Stimulated activated CD4-positive, alpha-beta T cell treated with anti-CD3 and anti-CD28 coated beads, Interleukin-1b, Interleukin-23, amount 100 ng/mL, for 1 hour (primary cell): ENCODE measurements around the gene TEX19.

Source experiments
- DNase-seq, 2 donors: peaks; one replicate each; pipeline ENCODE4 v3.0.0-alpha.2; 2020; ENCODE audit warnings: low read depth in 2 of 2

The TEX19 gene

DNA sequence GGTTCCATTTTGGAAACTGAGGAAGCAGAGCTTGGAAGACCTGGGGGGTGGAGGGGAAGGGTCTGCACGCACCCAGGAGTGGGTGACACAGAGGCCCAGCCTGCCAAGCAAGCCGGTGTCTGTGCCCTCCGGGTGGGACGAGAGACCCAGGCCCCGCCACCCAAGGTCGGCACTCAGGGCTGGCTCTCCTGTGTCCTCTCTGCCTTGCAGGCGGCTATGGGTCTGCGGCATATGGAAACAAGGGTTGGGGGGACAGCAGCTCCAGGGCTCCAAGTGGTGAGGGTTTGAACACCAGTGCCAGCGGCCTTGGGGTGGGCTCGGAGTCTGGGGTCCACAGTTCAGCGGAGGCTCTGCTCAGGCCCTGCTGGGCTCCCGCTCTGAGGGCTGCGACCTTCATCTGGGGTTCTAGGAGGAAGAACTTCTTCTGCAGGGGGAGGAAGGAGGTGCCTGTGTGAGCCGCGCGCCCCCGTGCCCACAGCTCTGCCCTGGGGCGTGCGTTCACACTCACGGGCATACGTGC is 37.0 kb upstream of the TEX19 start:
- DNase-seq: no peak

DNA sequence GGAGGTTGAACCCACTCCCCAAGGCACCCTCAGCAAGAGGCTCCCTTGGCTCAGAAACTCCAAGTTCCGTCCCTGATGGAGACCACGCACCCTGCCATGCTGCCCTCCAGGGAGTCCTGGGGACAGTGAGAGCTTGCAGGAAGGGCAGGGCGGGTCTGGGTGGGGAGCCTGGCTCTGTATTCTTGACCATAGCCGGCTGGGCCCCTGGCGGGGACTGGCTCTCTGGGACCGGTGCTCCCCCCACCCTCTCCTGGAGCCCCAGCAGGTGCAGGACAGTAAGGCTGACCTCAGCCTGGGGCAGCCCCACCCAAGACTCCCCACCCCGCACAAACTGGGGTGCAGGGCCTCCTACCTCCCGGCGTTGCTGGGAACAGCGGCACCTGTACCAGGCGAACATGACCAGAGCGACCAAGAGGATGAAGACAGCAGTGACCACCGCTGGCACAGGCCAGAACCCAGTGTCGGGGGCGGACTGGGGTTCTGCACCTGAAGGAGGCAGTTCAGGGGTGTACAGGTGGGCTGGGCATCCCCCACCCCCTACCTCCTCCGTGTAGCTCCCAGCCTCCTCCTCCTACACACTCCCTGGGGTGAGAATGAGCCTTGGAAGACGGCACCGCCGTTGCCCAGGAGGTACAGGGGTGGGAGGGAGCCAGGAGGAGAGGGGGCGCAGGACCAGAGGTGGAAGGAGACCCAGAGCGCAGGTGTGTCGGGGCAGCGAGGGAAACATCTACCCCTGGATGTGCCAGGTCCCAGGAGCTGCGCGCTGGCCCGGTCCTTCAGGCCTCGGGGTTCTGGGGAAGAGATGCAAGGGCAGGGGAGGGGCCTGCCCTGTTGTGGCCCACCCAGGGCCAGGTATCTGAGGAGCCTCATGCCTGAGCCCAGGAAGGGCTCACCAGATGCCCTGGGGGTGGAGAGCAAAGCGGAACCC is 36.3 kb upstream of the TEX19 start:
- no peak for DNase-seq

DNA sequence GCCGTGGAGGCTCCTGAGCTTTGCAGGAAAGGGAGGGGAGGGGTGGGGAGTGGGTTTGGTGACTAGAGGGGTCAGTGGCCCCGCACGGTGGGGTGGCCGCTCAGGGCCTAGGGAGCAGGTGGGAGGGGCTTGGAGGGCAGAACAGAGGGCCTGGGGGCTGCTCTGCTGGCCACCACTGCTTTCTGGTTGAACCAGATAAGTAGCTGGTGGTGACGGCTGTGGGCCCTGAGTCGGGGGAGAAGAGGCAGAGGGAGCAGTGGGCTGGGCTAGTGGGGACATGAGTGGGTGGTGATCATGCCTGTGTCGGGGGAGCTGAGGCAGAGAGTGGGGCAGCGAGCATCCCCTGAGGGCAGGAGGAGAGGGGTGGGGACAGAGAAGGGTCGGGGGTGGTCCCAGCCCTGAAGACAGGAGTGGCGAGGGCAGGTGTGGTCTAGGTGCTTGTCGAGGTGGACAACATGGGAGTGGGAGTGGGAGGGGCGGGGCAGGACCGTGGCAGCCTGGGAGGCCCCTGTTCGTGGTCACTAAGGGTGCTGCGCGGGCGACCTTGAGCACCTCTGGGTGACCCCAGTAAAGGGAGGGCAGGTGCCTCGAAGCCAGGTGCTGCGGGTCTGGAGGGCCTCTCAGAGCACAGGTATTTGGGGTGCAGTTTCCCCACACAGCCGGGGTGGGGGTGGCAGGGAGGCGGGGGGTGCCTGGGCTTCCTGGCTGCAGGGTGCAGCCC is 35.4 kb upstream of the TEX19 start:
- no peak for DNase-seq

DNA sequence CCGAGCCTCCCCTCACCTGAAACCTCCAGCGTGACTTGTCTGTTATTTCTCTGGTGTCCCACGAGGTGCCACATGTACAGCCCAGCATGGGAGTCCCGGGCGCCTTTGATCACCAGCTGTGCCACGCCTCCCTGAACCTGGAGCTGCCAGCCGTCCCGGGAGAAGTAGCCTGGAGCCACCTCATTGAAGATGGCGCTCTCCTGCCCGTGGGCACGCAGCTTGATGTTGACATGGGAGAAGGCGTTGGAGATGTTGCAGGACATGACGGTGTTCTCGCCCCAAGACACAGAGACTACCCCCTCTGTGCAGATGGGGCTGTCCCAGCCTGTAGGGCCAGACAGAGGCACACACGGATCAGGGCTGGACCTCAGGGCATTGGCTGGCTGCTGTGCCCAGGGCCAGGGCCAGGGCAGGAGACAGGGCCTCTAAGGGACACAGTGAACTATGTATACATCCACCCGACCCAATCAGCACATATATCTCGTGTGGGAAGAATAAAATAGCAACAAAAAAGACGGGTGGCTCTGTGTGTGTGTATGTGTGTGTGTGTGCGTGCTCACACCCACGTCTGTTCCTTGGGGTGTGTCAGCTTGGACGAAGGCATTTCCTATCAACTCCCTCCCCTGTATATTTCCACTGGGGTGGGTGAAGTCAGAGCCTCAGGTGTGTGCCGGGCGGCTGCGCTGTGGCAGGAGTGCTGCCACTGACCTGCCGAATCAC is 34.3 kb upstream of the TEX19 start:
- no peak for DNase-seq

DNA sequence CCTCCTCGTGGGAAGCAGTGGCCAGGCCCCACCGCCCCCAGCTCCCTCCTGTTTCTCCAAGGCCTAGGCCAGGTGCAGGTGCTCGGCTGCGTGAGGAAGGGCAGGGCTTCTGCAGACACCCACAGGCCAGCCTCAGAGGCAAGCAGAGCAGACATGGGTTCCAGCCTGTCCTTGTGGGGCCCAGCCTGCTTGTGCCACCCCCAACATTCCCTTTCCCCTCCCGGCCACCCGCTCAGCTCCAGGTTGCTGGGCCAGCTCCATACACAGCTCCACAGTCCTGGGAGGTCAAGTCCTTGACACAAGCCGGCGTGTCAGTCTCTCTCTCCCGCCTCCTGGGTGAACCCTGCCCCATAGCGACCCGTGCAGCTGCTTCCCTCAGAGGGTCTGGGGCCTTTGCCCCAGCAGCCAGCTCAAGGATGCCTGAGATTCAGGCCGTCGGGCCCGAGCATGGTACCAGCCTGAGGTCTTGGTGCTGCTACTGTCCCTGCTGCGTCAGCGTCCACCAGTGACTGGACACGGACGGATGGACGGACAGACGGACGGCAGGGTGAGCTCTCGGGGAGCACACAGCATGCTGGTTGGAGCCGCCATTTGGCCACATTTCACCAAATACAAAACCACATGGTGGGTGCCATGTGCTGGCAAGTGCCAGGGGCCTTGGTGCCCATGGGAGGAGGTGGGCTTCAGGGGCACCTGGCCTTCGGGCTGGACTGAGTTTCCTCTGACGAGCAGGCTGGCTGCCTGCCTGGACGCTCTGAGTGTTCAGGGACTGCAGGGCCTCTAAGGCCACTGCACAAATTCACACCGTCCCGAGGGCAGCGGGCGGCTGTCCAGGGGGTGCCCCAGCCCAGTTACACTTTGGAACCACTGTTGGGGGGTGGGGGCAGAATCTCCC is 33.5 kb upstream of the TEX19 start:
- DNase-seq: no peak

DNA sequence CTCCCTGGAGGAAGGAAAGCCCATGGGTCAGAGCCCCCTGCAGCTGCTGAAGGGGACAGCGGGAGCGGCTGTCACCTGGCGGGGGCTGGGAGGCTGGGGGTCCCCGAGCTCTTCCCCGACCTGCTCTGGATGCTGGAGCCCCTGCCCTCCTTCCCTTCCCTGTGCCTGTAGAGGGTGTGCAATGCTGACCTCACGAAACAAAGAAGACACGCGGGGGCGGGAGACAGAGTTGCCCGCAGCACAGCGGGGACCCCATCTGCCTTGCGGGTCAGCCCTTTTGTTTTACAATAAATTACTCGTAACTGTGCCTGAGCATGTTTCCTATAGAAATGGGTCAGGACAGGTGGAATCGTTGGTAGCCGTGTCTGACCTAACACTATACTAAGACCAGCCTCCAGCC is 31.8 kb upstream of the TEX19 start:
- no peak for DNase-seq

DNA sequence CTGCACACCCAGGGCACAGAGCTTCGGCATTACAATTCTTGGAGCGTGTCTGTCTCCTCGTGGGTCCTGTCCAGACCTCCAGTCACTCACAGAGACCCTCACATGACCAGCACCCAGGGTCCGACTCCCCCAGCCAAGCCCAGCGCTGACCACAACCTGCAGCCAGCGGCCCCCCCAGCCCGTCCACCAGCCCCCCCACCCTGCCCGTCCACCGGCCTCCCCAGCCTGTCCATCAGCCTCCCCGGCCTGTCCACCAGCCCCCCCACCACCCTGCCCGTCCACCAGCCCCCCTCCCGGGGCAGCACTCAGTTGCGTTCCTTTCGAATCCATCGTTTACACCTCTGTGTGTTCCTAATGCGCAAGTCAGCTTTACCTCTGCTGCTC is 31.3 kb upstream of the TEX19 start:
- no peak for DNase-seq

DNA sequence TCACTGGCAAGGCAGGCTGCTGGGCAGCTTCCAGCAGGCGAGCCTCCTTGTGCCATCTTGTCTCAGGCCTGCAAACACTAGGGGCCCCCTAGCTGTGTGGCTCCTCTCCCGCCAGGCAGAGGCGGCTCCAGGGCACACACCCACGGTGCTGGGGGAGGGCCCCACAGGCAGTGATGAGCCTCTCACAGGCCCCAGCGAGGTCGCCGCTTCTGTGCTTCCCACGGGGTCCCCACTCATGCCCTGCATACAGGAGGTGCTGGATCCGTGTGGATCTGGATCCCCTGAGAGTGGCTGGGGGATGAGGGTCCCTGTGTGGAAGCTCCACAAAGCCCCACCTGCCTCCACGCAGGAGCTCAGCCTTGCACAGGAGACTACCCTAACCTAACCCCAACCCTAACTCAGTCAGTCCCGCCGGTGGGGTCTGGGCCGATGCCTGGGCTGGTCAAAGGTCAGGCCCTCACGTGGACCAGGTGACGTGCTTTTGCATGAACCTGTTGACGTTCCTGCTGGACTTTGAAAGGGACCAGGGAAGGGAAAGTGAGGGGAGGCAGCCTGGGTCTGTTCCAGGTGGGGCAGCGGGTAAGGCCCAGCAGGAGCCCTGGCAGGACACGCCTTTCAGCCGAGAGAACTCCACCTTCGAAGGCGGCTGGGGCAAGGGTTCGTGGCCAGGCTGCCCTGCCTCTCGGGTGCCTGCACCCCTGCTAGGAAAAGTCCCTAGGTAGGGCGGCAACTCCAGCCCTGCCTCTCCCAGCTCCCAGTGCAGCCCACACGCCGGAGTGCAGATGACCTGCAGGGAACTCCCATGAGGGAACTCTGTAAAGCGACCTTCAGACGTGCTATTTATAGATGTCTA is 30.7 kb upstream of the TEX19 start:
- no peak for DNase-seq

DNA sequence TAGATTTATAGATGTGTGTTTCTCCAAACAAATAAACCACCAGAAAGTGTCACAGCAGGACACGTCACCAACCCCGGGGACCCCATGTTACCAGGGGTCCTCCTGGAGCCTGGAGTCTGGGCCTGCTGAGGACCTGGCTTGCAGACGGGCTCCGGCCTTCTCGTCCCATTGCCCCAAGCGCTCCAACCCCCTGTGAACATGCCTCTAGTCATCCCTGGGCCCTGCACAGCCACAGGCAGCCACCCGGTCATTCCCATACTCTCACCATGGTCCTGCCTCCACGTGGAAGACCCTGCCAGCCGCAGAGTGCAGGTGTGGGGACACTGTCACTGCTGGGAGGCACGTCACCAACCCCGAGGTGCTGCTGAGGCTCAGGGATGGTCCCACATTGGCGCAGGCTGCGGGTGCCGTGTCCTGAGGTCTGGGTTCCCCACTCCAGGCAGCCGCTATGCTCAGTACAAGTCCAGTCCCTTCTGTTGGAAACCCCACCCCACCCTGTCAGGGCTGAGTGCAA is 30.0 kb upstream of the TEX19 start:
- DNase-seq: no peak

DNA sequence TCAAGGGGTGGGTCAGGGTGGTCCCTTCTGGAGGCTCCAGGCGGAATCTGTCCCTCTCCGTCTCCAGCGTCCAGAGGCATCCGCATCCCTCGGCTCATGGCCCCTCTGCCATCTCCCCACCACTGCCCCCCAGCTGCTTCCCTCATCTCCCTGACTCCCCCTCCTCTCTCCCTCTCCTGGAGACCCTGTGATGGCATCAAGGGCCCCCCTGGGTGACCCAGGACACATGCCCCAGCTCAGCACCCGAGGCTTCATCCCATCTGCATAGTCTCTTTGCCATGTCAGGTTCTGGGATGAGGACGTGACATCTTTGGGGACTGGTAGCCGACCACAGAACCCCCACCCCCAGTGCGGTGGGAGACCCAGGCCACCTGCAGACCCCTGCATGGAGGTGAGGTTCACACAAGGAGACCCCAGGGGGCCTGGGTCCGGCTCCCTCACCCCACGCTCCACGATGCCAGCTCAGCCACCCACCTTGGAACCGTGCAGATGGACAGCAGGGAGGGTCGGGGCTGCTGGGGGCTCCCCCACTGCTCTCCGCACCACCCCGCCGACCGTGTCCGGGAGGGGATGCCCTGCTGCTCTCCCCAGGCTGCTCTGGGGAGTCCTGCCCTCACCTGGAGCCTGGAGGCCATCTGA is 29.2 kb upstream of the TEX19 start:
- DNase-seq: no peak

DNA sequence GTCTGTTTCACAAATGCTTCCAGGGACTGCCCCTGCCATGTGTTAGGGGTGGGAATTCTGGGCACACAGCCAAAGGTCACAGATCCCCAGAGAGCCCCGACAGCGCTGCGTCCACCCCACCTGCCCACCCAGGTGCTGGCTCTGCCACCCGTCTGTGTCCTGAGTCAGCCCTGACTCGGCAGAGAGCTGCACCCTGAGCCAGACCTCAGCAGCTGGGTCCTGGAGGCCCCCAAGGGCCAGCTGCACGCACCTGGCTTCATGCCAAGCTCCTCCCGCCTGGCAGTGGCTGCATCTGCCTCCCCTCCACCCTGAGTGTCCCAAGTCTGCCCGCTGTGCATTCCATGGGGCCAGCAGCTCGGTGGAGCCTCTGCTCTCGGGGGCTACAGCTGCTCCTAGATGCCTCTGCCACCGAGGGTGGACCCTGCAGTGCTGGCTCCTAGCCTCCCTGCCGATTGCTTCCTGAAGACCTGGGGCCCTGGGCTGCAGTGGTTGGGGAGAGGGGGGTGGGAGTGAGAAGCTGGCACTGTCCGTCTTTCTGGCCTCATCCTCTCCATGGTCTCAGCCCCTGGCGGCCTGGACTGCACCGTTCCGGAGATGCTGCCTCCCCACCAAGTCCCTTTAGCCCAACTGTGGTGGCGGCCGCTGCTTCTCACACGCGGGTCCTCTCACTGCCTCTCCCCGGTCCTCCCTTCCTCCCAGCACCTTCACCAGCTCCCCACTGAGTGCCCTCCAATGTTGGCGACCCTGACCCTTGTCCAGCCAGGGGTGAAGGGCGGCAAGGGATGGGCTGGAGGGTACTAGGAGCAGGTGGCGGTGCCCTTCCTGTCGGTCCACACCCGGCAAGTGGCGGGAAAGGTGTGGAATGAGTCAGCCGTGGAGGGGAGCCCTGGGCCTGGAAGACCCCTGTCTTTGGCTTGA is 28.5 kb upstream of the TEX19 start:
- DNase-seq: no peak

DNA sequence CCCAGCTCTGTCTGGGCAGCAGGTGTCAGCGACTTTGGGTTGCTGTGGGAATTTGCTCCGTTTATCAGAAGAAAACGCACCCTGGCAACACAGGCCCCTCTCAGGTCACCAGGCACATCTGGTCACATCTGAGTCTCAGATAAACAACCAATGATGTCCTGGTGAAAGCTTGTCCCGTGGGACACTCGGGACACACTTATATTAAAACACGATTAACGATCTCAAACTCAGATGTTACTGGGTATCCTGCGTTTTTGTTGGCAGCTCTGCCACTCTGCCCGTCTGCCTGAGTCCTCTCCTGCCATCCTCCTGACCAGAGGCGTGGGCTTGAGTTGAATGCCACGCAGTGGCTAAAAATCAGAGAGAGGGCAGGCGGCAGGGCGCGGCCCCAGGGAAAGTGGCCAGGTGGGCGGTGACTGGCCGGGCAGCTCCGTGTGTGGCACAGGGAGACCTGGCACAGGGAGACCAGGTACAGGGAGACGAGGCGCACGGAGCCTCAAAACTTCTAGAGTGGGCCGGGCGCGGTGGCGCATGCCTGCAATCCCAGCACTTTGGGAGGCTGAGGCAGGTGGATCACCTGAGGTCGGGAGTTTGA is 27.6 kb upstream of the TEX19 start:
- no peak for DNase-seq

DNA sequence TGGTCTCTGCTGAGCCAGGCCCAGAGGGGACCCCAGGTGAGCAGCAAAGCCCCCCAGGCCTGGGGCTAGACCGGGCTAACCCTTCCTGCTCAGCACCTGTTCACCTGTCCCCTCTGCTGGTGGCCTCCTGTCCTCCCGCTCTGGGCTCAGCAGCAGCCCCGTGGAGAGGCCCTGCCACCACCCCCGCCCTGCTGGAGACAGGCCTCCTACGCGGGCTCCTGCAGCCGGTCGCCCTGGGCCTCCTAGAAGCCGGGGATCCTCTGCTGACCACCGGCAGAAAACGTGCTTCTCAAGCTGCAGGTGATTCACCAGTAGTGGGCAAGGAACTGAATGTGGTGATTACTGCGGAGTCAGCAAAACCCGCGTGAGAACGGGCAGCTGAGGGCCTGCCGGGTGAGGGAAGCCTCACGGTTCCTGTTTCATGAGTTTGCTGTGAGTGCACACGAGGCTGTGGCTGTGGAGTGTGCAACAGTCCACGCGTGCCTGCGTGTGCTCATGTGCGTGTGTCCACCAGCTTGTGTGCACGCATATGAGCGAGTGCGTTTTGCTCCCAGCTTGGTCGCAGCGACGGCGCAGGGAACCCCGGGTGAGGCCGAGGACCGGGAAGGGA is 26.3 kb upstream of the TEX19 start:
- no peak for DNase-seq

DNA sequence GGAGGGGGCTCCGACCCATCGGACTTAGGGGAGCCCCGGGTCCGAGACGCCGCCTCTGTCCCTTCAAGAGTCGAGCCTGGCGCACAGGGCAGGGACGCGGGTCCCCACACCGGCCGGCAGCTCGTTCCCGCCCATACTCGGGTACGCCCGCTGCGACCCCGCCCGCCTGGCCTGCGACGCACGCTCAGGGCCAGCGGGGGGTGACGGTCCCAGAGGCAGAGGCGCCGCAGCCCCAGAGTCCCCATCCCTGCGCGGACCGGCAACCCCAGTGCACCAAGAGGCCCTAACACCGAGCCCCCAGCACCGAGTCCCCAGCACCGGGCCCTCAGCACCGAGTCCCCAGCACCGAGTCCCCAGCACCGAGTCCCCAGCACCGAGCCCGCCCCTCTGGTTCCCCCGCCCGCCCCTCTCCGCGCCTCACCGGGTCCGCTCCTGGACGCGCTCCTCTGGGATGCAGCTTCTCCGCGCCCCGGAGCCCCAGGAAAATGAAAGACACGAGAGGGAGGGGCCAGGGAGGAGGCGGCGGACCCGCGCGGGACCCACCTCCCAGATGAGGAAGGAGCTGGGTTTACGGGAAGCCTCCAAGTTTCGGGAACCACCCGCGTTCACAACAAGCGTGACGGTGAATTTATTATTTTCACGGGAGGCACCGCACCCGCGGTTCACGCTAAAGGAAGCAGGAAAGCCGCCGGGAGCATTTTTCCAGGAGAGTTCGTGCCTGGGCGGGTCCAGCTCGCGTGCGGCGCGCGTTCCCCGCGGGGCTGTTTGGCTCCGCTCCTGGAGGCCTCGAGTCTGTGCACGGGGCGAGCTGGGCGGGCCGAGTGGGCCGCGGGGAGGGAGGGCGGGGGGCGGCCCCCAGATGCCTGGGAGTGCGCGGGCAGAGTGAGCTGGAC is 25.5 kb upstream of the TEX19 start, which contains the start of gene SECTM1:
SECTM1 (minus strand) TSS at position 488 of the 893 bp plus-strand sequence. CDS start 6,526 bp downstream, outside the sequence.
- no peak for DNase-seq

DNA sequence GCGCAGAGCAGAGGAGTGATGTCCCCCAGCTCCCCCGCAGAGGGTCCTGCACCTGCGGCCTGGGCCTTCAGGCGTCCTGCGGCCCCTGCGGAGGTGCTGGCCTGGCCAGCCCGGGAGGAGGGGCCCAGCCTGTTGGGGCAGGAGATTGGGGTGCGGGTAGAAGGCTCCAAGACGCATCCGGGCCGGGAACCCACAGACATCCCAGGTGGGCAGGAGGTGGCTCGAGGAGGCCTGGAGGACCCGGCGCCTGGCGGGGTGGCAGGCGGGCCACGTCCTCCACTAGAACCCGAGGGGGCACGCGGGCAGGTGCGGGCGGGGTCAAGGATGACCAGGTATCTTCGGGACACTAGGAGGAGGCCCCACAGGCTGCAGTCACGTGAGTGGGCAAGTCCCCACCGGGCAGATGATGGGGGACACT is 24.8 kb upstream of the TEX19 start:
- no peak for DNase-seq

DNA sequence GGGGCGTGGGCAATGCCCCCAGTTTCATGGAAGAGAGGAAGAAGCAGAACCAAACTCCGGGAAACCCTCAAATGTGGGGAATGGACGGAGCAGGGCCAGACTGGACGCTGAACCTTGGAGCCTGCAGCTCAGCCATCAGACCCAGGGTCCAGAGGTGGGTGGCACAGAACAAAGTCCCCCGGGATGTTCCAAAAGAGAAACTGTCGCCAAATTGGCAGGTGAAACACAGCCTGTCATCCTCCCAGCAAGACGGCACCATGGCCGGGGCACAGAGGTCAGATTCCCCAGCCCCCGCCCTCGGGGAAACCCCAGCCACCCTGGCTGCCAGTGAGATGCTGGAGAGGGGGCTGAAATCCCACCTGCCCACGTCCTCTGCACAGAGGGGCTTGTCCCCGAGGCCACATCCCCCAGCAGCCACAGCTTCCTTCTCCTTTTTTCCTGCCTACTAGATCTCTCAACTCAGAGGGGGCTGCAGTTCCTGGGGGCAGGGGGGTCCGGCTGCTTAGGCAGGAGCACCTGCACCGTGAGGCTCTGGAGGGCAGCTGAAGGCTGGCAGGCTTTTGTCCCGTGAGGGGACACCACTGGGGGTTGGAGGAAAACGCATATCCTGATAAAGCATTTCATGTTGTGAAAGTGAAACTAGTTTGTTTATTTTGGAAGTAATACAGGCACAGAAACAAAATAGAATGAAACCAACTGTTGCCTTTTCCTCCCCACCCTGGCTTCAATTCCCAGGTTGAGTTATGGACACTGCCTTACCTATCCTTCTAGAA is 24.2 kb upstream of the TEX19 start:
- DNase-seq: no peak
